PC-9 (cell line): ENCODE data around the gene NGEF. TPM values are rescaled to one million over a fixed set of nuclear protein-coding genes. Genes with fewer than 3 reads are reported as not detected.

Source experiments
- BruUV-seq: library from RNA; stranded (reverse); fragments of 400-500 nt; replicated peaks from 2 replicates; lab custom pipeline; 2021; lab: Mats Ljungman, UMichigan
- CTCF ChIA-PET: fragments of 300-600 bp; sonication (Branson Sonifier 250); formaldehyde crosslinking; loops from one replicate; lab custom pipeline; 2022; ENCODE audit warnings: antibody characterized with exemption; lab: Charles Lee
- POLR2A ChIA-PET: fragments of 300-600 bp; sonication (Branson Sonifier 250); formaldehyde crosslinking; loops from one replicate; lab custom pipeline; 2022; ENCODE audit warnings: antibody characterized with exemption; ENCODE audit not compliant: unreplicated experiment; lab: Charles Lee
- DNase-seq, 2 experiments: peaks; one replicate each; pipeline versions ENCODE4 v3.0.0 to v3.0.0-alpha.2; 2015 to 2022; ENCODE audit warnings: mixed read lengths in 1 of 2
- H2AFZ ChIP-seq: fragments of 200-600 bp; sonication (generic); 2 replicates; pipeline ENCODE4 v1.8.1; 2017; ENCODE audit warnings: antibody characterized with exemption
- H3F3A ChIP-seq: fragments of 200-600 bp; sonication (generic); 2 replicates; pipeline ENCODE4 v1.8.1; 2017; ENCODE audit warnings: antibody characterized with exemption, mild to moderate bottlenecking, low read depth; ENCODE audit not compliant: insufficient read depth
- H3K27ac ChIP-seq: fragments of 200-600 bp; sonication (generic); 2 replicates; pipeline ENCODE4 v1.6.1; 2016; ENCODE audit warnings: mixed run types
- H3K27me3 ChIP-seq: fragments of 200-600 bp; sonication (generic); 2 replicates; pipeline ENCODE4 v1.6.1; 2016; ENCODE audit warnings: low read depth, mixed run types; ENCODE audit not compliant: insufficient read depth
- H3K36me3 ChIP-seq: fragments of 200-600 bp; sonication (generic); 2 replicates; pipeline ENCODE4 v1.6.1; 2016; ENCODE audit warnings: low read depth, mixed run types
- H3K4me1 ChIP-seq: fragments of 200-600 bp; sonication (generic); replicated peaks from 2 replicates; pipeline ENCODE4 v1.6.1; 2016; ENCODE audit warnings: mixed run types; ENCODE audit not compliant: insufficient read depth
- H3K4me2 ChIP-seq: fragments of 200-600 bp; sonication (generic); 2 replicates; pipeline ENCODE4 v1.6.1; 2017; ENCODE audit warnings: mixed run types
- H3K4me3 ChIP-seq: fragments of 200-600 bp; sonication (generic); 2 replicates; pipeline ENCODE4 v1.6.1; 2016; ENCODE audit warnings: mixed run types
- H3K79me2 ChIP-seq: fragments of 200-600 bp; sonication (generic); 2 replicates; pipeline ENCODE4 v1.6.1; 2017; ENCODE audit warnings: low read depth, mixed run types
- H3K9me2 ChIP-seq: fragments of 200-600 bp; sonication (generic); 2 replicates; pipeline ENCODE4 v1.8.1; 2017; ENCODE audit warnings: mild to moderate bottlenecking; ENCODE audit not compliant: insufficient read depth
- H3K9me3 ChIP-seq: fragments of 200-600 bp; sonication (generic); 2 replicates; pipeline ENCODE4 v1.8.1; 2016; ENCODE audit warnings: low read depth; ENCODE audit not compliant: insufficient read depth
- H4K20me1 ChIP-seq: fragments of 200-600 bp; sonication (generic); 2 replicates; pipeline ENCODE4 v1.8.1; 2017; ENCODE audit not compliant: insufficient read depth
- CTCF ChIP-seq: fragments of 200-600 bp; sonication (generic); conservative IDR thresholded peaks from 2 replicates; pipeline ENCODE4 v1.6.1; 2017; ENCODE audit warnings: mixed run types, antibody characterized with exemption, mild to moderate bottlenecking, moderate library complexity
- EZH2 ChIP-seq: fragments of 200-600 bp; sonication (generic); IDR thresholded peaks from 2 replicates; pipeline ENCODE4 v1.8.0; 2017; ENCODE audit warnings: antibody characterized with exemption, low read depth
- intact Hi-C: fragments of 100-400 bp; cut with micrococcal nuclease; formaldehyde crosslinking; loops from one replicate; pipeline ENCODE4 v1.10.0; 2022; ENCODE audit not compliant: unreplicated experiment
- total RNA-seq: library from RNA; stranded (reverse); gene quantifications from 2 replicates; pipeline ENCODE4 v1.2.3, GENCODE V29; 2021

Gene NGEF
- total RNA-seq, 1 experiment from 2014 or later = 55.3 TPM

DNA sequence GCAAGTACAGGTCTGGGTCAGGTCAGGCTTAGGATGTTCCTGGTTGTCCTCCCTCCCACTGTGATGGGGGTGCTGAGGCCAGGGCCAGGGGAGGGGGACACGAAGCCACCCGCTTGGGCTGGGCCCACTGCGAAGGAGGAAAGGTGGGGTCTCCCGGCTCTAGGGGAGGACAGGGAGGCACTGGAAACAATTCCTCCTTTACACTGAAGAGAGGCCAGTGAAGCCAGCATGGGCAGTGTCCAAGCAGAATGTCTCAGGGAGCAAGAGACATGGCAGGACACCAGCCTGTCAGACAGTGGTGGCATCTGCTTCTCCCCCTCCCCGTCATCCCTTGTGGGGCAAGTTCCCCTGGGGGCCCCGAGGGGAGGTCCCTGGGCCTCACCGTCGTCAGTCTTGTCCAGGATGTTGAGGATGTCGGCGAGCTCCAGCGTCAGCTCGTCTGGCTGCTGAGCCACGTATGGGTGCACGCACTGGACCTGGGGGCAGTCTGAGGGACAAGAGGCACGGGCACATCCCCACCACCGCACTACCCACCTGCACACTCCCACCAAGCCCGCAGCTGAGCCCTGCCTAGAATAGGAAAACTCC lies 132.2 kb downstream of the NGEF start:
- H3K4me3 ChIP-seq = no peak overlapping the region
- CTCF ChIA-PET = no interaction called here
- no peaks in the 10 kb centered on the region for H3K36me3 ChIP-seq
- no peak for DNase-seq
- no peak overlapping the region for H2AFZ ChIP-seq
- no TSS peak for BruUV-seq
- H3K9me3 ChIP-seq = no peaks in the 10 kb centered on the region
- H3K27me3 ChIP-seq = no peaks in the 10 kb centered on the region
- H3F3A ChIP-seq = peaks cover 3% of the 10 kb centered on the region; the same call in 1 of the 2 replicates
- no peaks in the 10 kb centered on the region for H3K9me2 ChIP-seq
- no peak overlapping the region for H3K27ac ChIP-seq
- H3K4me2 ChIP-seq = no peak overlapping the region
- H4K20me1 ChIP-seq = no peaks in the 10 kb centered on the region
- POLR2A ChIA-PET = no interaction called here
- H3K79me2 ChIP-seq = no peaks in the 10 kb centered on the region
- TF ChIP-seq EZH2 (no peak), CTCF (no peak)
- peaks cover 16% of the 10 kb centered on the region for H3K4me1 ChIP-seq
- intact Hi-C loops = loop anchor here (10.0 kb wide), 1 partner anchor 174 kb away; no protein-coding TSS in a partner anchor

DNA sequence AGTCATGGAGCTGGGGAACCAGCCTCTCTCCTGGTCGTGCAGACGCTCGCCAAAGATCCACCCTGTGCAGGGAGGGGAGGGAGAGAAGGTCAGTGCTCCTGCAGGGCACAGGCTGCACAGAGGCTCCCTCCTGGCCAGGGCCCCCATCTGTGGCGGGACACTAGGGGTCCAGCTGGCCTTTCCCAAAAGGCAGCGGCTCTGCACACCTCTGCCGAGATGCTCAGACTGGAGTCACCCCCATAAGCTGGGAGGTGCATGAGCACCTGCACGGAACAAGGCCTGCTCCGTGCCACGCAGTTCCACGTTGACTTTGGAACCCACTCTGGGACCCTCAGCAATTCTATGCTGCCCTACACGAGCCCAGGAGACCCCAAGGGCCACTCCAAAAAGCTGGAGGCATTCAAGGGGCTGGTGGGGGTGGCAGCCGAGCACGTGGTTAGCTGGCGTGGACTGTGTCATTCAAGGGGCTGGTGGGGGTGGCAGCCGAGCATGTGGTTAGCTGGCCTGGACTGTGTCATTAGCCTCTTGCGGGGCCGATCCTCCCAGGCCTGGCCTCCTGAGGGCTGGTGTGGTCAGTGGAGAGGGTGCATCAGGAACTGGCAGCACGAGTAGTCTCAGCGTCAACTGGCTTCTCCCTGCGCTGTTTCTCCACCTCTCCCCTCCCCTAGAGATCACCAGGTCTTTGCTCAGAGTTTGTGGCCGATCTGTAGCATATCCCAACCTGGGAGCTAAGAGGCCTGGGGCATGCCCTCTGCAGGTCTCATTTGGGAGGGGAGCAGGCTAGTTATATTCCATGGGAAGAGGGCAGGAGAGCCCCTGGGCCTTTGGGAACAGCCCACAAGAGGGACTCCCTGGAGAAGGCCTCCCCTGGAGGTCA lies 133.2 kb downstream of the NGEF start:
- no peak for TF ChIP-seq EZH2
- TF ChIP-seq CTCF = no peak
- Histone ChIP-seq H3K4me2 (no peak overlapping the region), H3K36me3 (no peaks in the 10 kb centered on the region), H3K9me2 (no peaks in the 10 kb centered on the region), H3K79me2 (no peaks in the 10 kb centered on the region), H3K4me3 (no peak overlapping the region), H3K27ac (no peak overlapping the region), H3K27me3 (no peaks in the 10 kb centered on the region), H3K9me3 (no peaks in the 10 kb centered on the region), H4K20me1 (no peaks in the 10 kb centered on the region), H3F3A (peaks cover 4% of the 10 kb centered on the region; the same call in 1 of the 2 replicates), H2AFZ (no peak overlapping the region), H3K4me1 (peaks cover 6% of the 10 kb centered on the region)
- DNase-seq = no peak
- intact Hi-C loops = loop anchor here (10.0 kb wide), 1 partner anchor 175 kb away; no protein-coding TSS in a partner anchor
- POLR2A ChIA-PET = no interaction called here
- no TSS peak for BruUV-seq
- CTCF ChIA-PET = no interaction called here

DNA sequence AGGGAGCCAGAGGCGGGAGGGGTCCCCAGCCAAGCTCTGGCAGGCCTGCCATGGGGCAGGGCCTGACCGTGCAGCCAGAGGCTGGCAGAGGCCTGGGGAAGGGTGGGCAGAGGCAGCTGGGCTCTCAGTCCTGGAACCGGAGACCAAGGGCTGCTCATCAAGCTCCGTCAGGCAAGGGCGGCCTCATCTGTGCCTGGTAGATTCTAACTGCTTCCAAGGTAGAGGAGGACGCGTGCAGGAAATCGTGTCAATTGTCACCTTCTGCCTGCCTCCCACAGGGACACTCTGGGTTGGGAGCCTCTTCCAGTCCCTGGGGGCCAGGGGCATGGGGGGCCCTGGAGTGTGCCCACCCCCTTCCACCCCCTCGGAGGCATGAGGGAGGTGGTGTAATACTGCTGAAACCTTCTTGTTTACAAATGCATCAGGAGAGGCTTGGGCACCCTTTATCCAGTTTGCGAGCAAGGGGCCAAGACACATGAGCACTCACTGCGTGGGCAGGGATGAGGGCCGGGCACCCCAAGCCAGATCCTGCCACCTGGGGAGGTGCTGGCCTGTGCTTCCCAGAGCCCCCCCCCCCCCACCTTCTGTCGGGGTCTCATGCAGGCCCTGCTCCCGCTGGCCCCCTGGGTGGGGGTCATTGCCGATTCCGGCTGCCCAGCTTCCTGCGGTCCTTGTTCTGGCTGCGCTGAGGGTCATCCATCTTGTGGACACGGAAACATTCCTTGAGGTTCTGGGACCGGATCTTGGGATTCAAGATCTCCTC lies 134.0 kb downstream of the NGEF start:
- TF ChIP-seq EZH2 (no peak), CTCF (no peak)
- POLR2A ChIA-PET = no interaction called here
- BruUV-seq = no TSS peak

More for the DNA sequence above, 134.0 kb downstream of the NGEF start:
- no peaks in the 10 kb centered on the region for H3K27me3 ChIP-seq
- H3K4me3 ChIP-seq = no peak overlapping the region
- H3K4me2 ChIP-seq = no peak overlapping the region
- no peak for DNase-seq
- H3K9me2 ChIP-seq = no peaks in the 10 kb centered on the region
- H3K27ac ChIP-seq = no peak overlapping the region
- H3K4me1 ChIP-seq = no peaks in the 10 kb centered on the region
- no peaks in the 10 kb centered on the region for H3K9me3 ChIP-seq
- no peaks in the 10 kb centered on the region for H3K36me3 ChIP-seq
- no peaks in the 10 kb centered on the region for H3K79me2 ChIP-seq
- CTCF ChIA-PET = no interaction called here
- peaks cover 9% of the 10 kb centered on the region; the same call in 1 of the 2 replicates for H3F3A ChIP-seq
- intact Hi-C loops = no loop called here
- no peaks in the 10 kb centered on the region for H4K20me1 ChIP-seq
- H2AFZ ChIP-seq = no peak overlapping the region
